Fibroblast of lung (primary cell): ENCODE measurements around the gene MARCHF2.
"Not testable (repeated sequence)": the region's sequence is repeated elsewhere in the genome, so short reads cannot be mapped to it uniquely, and the experiment has no call there.

Experiments used
- CTCF ChIP-seq, 2 donors: IDR thresholded peaks in 1 of 2; conservative IDR thresholded peaks in 1 of 2; 1 replicate in 1 of 2; 2 replicates in 1 of 2; pipeline ENCODE4 v1.5.1; 2011 to 2012; ENCODE audit warnings: low read length in 2 of 2, control low read depth in 1 of 2, inconsistent platforms in 1 of 2, low read depth in 1 of 2, mild to moderate bottlenecking in 1 of 2
- EZH2 ChIP-seq: IDR thresholded peaks from 2 replicates; pipeline ENCODE4 v1.5.1; 2012; ENCODE audit warnings: low read length, control low read depth, mild to moderate bottlenecking; ENCODE audit errors: missing control alignments

GRCh38 chr19:8444140-8444676 lies 31.1 kb downstream of the MARCHF2 start:
- TF ChIP-seq CTCF (conservative IDR thresholded peaks at IDR 0.05 in 1 of 2, IDR thresholded peaks at IDR 0.05 in 1 of 2; ENCODE audit: low read depth in 1 of 2, low read length in 2 of 2); EZH2: not testable (repeated sequence)
